GM21723 (cell line): Measurements from ENCODE around the gene ACSF3.
"Not testable (repeated sequence)": the region's sequence is repeated elsewhere in the genome, so short reads cannot be mapped to it uniquely, and the experiment has no call there.

Experiments
- ATAC-seq: cut with Tn5 transposase; IDR thresholded peaks from one replicate; pipeline ENCODE4 v1.9.1; 2021; ENCODE audit warnings: mild to moderate bottlenecking, moderate library complexity; ENCODE audit not compliant: unreplicated experiment

The ACSF3 gene

DNA sequence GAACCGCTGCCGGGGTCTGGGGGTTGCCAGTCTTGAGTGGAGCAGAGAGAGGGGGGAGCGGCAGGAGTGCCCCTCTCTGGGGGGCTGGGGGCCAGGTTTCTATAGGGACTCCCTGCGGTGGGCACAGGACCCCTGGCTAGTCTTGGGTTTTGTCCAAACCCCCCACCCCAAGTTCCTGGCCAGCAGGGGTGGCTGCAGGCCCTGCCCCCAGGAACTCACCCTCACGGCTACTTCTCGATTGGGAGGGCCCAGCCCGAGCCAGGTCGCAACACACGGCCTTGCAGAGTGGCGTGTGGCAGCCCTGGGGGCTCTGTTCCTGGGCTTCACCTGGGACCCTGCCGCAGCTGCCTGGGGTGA lies 78.5 kb downstream of the ACSF3 start:
- ATAC-seq, result no peak

GRCh38 chr16:89172528-89173173 lies 79.0 kb downstream of the ACSF3 start:
- no peak for ATAC-seq

DNA sequence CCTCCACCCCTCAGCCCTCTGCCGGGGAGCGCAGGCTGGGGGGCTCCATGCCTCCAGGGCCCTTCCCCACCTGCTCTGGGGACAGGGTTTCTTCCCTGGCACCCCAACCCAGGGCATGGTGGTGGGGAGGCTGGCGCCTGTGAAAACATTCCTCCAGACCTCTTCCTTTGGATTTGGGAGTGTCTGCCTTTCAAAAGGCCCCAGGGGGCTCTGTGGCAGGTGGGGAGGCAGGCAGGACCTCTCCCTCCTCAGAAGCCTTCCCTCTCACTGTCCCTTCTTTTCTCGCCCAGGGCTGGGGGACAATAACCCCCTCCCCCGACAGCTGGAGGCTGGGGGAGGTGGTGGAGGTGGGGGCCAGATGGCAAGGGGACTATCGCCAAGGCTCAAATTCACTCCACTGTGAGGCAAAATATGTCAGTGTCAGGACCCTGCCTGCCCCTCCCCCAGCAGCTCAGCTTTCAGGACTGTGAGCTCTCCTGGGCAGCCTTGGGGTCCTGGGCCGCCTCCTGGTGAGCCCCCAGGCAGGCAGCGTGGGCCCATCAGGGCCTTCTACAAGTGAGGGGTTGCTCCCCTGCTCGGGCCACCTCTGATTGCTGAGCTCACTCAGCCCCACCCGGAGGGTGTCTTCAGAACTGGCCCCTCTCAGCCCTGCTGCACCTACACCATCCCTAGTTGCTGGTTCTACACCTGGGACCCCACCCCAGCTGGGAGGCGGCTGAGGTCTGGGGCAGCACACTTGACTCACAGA lies 79.7 kb downstream of the ACSF3 start:
- no peak for ATAC-seq

- no peak for ATAC-seq
Measured at GRCh38 chr16:89174055-89174827, 80.6 kb downstream of the ACSF3 start.

DNA sequence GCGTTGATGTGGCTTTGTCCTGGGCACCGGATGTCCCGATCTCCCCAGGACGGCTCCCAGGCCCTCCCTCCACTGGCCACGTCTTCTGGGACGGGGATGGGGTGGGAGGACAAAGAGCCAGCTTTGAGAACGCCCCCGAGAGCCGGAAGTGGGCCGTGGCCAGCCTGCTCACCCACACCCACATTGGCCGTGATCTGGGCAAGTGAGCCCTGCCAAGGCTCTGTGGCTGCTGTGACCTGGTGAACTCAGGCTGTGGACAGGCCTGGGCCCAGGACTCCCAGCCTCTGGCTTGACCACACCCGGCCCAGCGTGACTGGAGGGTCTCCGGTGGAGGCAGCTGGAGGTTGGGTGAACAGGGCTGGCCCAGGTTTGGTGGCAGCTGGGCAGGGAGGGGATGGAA lies 81.2 kb downstream of the ACSF3 start:
- ATAC-seq, result no peak

DNA sequence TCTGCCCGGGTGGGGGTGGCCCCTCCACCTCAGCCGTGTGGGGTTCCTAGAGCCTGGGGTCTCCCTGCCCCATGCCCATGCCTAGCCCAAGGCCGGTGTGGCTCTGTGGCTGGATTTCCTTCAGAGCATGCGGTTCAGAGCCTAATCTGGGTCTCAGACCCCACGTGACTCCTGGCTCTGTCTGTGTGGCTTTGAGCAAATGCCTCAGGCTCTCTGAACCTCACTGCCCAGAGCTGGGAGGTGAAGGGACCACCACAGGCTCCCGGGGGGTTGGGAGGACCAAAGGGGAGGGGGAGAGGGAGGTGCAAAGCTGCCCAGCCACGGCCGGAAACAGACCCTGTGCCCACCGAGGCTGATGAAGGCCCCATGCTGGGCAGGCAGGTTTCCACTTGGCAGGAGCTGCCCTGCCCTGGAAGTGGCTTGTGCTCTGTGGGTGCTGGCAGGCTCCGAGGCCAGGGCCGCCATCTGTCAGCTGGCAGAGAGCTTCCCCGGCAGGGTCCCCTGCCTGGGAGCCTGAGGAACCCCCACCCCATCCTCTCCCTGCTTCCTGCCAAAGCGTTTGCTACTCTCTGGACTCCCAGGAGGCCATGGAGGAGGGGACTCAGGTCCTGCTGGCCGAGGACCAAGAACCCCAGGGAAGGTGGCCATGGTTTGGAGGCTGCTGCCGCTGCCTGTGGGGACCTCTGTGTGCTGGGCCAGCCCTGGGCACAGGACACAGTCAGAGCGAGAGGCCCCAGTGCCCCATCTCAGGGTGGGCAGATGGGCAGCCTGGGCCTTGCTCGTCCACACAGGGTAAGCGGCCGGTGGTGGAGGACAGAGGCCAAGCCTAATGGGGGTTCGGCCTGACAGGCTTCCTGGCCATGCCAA lies 81.9 kb downstream of the ACSF3 start:
- no peak for ATAC-seq

DNA sequence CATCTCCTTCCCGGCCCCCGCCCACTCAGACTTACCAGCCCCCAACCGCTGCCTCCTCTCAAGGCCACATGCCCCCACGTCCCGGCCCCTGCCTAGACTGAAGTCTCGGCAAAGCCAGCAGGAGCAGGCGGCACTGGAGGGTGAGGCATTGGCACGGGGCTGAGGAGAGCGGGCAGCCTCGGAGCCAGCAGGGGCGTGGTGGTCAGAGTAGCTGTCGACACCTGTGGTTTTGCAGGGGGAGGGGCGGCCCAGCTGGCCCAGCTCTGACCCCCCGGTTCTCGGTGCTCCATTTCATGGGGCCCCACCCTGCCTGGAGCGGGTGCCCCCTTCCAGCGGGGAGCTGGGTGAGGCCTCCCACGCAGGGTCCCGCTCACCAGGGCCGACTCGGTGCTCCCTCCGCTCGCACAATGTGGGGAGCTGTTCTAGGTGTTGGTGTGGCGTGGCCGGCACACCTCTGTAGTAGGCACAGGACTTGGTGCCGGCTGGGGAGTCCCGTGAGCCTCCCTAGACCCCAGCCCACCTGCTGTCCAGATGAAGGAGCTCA lies 82.6 kb downstream of the ACSF3 start:
- no peak for ATAC-seq

- no peak for ATAC-seq
Measured at GRCh38 chr16:89176717-89177116, 83.1 kb downstream of the ACSF3 start.

GRCh38 chr16:89177501-89177900 lies 83.8 kb downstream of the ACSF3 start:
- ATAC-seq, result no peak

- no peak for ATAC-seq
Measured at GRCh38 chr16:89178453-89179147, 84.9 kb downstream of the ACSF3 start.

DNA sequence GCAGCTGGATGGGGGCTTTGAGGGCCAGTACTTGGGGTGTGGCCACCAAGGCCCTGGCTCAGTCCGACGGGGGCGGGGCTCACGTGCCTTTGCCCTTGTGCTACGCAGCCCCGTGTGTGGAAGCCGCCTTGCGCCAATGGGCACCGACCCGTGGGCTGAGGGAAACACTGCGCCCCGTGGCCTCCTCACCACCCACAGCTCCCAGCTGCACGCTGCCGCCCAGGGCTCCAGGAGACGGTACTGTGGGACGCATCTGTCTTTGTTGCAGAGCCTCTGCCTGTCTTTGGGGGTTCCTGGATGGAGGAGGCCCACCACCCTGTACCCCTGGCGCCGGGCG lies 85.5 kb downstream of the ACSF3 start:
- ATAC-seq, result no peak

- ATAC-seq, result no peak
Measured at GRCh38 chr16:89179656-89180315, 86.1 kb downstream of the ACSF3 start.

- no peak for ATAC-seq
Measured at GRCh38 chr16:89183463-89183862, 89.8 kb downstream of the ACSF3 start.

DNA sequence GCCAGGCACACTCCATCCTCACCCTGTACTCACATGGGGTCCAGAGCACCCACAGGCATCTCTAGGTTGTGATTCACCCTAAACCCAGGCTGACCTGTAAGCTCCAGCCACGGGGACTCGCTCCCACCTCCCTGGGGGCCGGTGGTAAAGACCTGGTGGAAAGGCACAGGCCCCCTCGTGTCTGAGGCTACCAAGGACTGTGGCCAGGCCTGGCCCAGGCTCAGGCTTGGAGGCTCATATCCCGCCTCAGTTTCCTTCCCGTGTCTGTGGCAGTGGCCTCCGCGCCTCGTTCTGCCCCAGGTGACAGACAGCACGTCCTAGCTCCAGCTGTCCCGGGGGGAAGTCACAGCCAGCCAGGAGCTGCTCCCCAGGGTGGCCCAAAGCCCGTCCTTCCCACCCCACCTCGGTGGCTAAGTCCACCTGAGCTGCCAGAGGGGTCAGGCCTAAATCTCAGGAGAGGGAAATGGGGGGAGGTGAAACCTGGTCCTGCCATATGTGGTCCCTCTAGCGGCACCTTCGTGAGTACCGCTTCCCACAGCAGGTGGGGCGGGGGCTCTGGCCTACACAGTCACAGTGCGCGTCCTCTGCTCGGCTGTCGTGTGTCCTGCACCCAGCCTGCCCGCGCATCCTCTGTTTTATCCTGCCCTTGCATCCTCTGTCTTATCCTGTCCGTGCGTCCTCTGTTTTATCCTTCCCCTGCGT lies 90.5 kb downstream of the ACSF3 start:
- no peak for ATAC-seq

- no peak for ATAC-seq
Measured at GRCh38 chr16:89184677-89184932, 91.0 kb downstream of the ACSF3 start.

- no peak for ATAC-seq
Measured at GRCh38 chr16:89184933-89185794, 91.5 kb downstream of the ACSF3 start.

- ATAC-seq, result not testable (repeated sequence)
Measured at GRCh38 chr16:89185887-89186592, 92.4 kb downstream of the ACSF3 start.

- not testable (repeated sequence) for ATAC-seq
Measured at GRCh38 chr16:89186593-89187031, 93.0 kb downstream of the ACSF3 start.
